ENCODE measurements around the gene IER5. TPM values are rescaled to one million over a fixed set of nuclear protein-coding genes. Genes with fewer than 3 reads are reported as not detected.

Gene IER5
- total RNA-seq, 1 donor from 2014 or later, result 44.3 TPM

DNA sequence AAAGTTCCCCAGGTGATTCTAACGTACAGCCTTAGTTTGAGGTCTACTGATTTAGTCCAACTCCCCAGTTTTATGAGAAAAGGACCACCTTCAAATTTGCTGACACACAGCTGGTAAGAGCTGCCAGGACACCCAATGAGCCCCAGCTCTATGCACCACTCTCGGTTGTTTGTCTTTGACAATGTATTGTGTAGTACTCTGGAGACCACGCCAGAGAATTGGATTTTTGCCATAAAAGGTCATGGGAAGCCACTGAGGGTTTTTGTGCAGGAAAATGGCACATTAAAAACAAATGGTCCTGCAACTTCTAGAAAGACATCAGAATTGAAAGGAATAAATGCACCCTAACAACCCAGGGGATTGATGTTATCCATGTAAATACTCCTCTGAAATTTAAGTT lies 7.1 kb upstream of the IER5 start:
- no peak overlapping the region for H3K4me3 Mint-ChIP-seq (ENCODE audit: low read depth)
- intact Hi-C loops (cut with micrococcal nuclease), result loop anchor here (10.0 kb wide), 1 partner anchor 927 kb away; the partner anchor contains the start of gene QSOX1
- peaks cover 6% of the 10 kb centered on the region for H3K27me3 Mint-ChIP-seq (ENCODE audit: low read depth)
- H3K9me3 Mint-ChIP-seq, result no peaks in the 10 kb centered on the region
- H3K36me3 Mint-ChIP-seq (ENCODE audit: low read depth), result no peaks in the 10 kb centered on the region
- H3K4me1 Mint-ChIP-seq (ENCODE audit: low read depth), result peaks cover 43% of the 10 kb centered on the region
- no peak for DNase-seq (ENCODE audit: low spot score)
- H3K27ac Mint-ChIP-seq, result no peak overlapping the region

DNA sequence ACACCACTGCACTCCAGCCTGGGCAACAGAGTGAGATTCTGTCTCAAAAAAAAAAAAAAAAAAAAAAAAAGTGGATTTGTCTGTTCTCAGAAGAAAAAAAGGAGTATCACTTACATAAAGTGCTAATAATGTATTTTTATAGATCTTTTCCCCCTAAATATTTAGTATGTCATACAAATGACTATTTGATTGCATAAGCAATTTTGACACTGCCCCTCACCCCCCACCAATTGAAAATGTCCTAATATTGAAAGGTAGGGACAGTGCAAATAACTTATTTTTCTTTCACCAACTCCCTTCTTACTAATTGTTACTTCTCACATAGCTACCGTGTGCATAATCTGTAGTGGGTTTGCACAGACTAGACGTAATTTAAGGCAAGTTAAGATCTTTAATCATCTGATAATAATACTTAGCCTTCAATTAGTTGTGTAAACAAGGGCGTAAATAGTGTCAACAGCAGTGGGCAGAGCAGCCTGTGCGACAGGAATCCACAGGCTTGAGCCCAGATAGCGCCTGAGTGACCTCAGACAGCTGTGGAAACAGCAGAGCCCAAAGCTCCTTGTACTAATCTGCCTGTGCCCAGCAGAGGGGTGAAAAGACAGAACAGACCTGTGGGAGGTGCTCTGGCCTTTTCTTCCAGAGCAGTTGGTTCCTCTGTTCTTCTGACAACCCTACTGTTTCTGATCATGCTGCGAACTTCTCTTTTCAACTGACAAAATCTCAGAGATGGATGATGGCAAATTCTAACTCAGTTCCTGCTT lies 4.5 kb upstream of the IER5 start:
- H3K36me3 Mint-ChIP-seq (ENCODE audit: low read depth), result peaks cover 3% of the 10 kb centered on the region
- peak; percentile 44 for DNase-seq (ENCODE audit: low spot score)
- H3K4me3 Mint-ChIP-seq (ENCODE audit: low read depth), result no peak overlapping the region
- peaks cover 47% of the 10 kb centered on the region for H3K4me1 Mint-ChIP-seq (ENCODE audit: low read depth)
- no peaks in the 10 kb centered on the region for H3K9me3 Mint-ChIP-seq
- no peaks in the 10 kb centered on the region for H3K27me3 Mint-ChIP-seq (ENCODE audit: low read depth)
- intact Hi-C loops (cut with micrococcal nuclease), result loop anchor here (1.0 to 10.0 kb wide), 3 partner anchors 58 to 929 kb away; partner anchors contain the start of gene QSOX1
- no peak overlapping the region for H3K27ac Mint-ChIP-seq

DNA sequence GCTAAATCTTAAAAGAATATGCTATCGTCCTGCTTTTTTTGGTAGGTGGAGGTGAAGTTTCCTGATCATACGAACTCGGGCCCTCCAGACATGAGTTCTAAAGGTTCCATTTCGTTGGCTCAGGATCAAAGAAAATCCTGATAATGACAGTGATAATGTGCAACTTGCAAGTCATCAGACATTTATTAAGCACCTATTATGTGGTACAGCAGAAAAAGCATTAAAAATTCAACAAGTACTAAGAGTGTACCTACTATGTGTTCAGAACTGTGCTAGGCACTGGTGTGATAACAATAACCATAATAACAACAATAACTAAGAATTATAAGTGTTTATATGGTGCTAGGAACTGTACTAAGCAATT lies 3.9 kb upstream of the IER5 start:
- no peak for DNase-seq (ENCODE audit: low spot score)
- Mint-ChIP-seq H3K4me1 (ENCODE audit: low read depth) (peaks cover 42% of the 10 kb centered on the region), H3K27ac (no peak overlapping the region), H3K9me3 (no peaks in the 10 kb centered on the region), H3K27me3 (ENCODE audit: low read depth) (no peaks in the 10 kb centered on the region), H3K4me3 (ENCODE audit: low read depth) (no peak overlapping the region), H3K36me3 (ENCODE audit: low read depth) (peaks cover 5% of the 10 kb centered on the region)
- intact Hi-C loops (cut with micrococcal nuclease), result loop anchor here (1.0 to 10.0 kb wide), 3 partner anchors 58 to 930 kb away; partner anchors contain the start of gene QSOX1

DNA sequence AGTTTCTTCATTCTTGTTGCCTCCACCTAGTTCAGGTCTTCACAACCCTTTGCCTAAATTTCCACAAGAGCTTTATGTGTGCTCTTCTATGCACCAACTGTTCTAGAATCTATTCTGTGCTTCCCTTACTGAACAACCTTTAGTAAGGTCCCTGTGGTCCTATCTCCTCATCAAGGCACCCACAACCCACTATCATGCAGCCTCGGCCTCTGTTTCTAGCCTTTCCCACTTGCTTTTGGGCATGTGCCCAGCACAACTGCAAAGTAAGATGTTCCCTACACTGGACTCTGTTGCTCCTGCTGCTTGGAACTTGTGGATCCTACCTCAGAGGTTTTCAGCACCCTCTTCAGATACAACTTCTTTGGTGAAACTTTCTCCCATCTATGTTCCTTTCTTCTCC lies 2.4 kb upstream of the IER5 start:
- intact Hi-C loops (cut with micrococcal nuclease), result loop anchor here (10.0 kb wide), 1 partner anchor 931 kb away; the partner anchor contains the start of gene QSOX1
- peaks cover 31% of the 10 kb centered on the region for H3K4me1 Mint-ChIP-seq (ENCODE audit: low read depth)
- no peak overlapping the region for H3K4me3 Mint-ChIP-seq (ENCODE audit: low read depth)
- no peak overlapping the region for H3K27ac Mint-ChIP-seq
- DNase-seq (ENCODE audit: low spot score), result no peak
- H3K36me3 Mint-ChIP-seq (ENCODE audit: low read depth), result peaks cover 20% of the 10 kb centered on the region
- H3K9me3 Mint-ChIP-seq, result no peaks in the 10 kb centered on the region
- H3K27me3 Mint-ChIP-seq (ENCODE audit: low read depth), result no peaks in the 10 kb centered on the region

DNA sequence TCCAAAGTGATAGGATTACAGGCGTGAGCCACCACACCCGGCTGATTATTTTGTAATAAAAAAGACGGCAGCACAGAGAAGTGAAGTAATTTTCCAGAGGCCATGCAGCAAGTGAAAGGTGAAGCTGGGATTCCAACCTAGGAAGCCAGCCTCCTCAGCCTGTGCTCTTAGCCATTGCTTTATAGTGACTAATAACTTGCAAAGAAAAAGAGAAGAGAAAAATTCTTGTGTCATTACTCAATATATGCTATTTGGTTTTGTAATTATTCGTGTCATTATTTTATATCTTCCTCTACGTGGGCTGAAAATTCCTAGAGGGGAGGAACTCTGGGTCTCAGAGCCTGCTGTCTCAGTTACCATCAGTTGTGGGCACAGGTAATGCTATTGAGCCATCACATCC lies 1.6 kb upstream of the IER5 start:
- no peaks in the 10 kb centered on the region for H3K9me3 Mint-ChIP-seq
- no peak overlapping the region for H3K4me3 Mint-ChIP-seq (ENCODE audit: low read depth)
- DNase-seq (ENCODE audit: low spot score), result no peak
- H3K4me1 Mint-ChIP-seq (ENCODE audit: low read depth), result peaks cover 35% of the 10 kb centered on the region
- intact Hi-C loops (cut with micrococcal nuclease), result loop anchor here (10.0 kb wide), 1 partner anchor 932 kb away; the partner anchor contains the start of gene QSOX1
- H3K27ac Mint-ChIP-seq, result peak overlapping the region; percentile 65
- H3K36me3 Mint-ChIP-seq (ENCODE audit: low read depth), result peaks cover 28% of the 10 kb centered on the region
- no peaks in the 10 kb centered on the region for H3K27me3 Mint-ChIP-seq (ENCODE audit: low read depth)

DNA sequence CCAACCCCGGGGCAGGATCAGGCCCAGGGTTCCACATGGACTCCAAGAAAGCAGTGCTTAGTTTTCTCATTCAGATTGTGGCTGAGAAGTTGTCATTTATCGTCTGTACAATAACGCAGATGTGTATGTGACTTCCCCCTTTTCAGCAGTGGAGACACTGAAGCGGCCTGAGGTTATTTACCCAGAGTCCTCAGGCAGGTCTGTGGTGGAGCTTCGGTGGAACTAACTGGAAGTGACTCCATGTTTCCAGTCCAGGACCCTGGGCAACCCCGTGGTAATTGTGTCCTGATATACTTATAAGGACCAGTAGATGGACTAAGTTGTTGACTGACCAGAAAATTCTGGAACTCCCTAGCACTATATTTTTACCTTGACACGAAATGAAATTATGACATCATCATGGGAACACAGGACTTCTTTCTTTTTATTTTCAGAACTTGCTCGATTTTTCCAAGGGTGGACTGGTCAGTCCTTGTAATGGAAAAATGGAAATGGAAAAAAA lies 1.0 kb upstream of the IER5 start:
- Mint-ChIP-seq H3K27me3 (ENCODE audit: low read depth) (no peaks in the 10 kb centered on the region), H3K27ac (peak overlapping the region; percentile 65), H3K36me3 (ENCODE audit: low read depth) (peaks cover 34% of the 10 kb centered on the region), H3K9me3 (no peaks in the 10 kb centered on the region), H3K4me1 (ENCODE audit: low read depth) (peaks cover 38% of the 10 kb centered on the region), H3K4me3 (ENCODE audit: low read depth) (peak overlapping the region; percentile 95)
- DNase-seq (ENCODE audit: low spot score), result no peak
- intact Hi-C loops (cut with micrococcal nuclease), result loop anchor here (10.0 kb wide), 1 partner anchor 933 kb away; the partner anchor contains the start of gene QSOX1

DNA sequence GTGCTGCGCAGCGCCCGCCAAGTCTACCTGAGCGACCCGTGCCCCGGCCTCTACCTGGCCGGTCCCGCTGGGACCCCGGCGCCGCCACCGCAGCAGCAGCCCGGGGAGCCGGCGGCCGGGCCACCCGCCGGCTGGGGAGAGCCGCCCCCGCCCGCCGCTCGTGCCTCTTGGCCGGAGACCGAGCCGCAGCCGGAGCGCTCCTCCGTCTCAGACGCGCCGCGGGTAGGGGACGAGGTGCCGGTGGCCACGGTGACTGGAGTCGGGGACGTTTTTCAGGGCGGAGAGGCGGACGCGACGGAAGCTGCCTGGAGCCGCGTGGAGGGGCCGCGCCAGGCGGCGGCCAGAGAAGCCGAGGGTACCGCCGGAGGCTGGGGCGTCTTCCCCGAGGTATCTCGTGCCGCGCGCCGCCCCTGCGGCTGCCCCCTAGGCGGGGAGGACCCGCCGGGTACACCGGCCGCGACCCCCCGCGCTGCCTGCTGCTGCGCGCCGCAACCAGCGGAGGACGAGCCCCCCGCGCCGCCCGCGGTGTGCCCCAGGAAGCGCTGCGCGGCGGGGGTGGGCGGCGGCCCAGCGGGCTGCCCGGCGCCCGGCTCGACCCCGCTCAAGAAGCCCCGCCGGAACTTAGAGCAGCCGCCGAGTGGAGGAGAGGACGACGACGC lies 646 bp downstream of the IER5 start:
- intact Hi-C loops (cut with micrococcal nuclease), result loop anchor here (2.0 to 10.0 kb wide), 3 partner anchors 56 to 934 kb away; partner anchors contain the start of genes MR1 and QSOX1
- peak; percentile 43 for DNase-seq (ENCODE audit: low spot score)
- Mint-ChIP-seq H3K4me3 (ENCODE audit: low read depth) (peak overlapping the region; percentile 98), H3K27ac (peak overlapping the region; percentile 99), H3K9me3 (no peaks in the 10 kb centered on the region), H3K36me3 (ENCODE audit: low read depth) (peaks cover 49% of the 10 kb centered on the region), H3K4me1 (ENCODE audit: low read depth) (peaks cover 43% of the 10 kb centered on the region), H3K27me3 (ENCODE audit: low read depth) (no peaks in the 10 kb centered on the region)

DNA sequence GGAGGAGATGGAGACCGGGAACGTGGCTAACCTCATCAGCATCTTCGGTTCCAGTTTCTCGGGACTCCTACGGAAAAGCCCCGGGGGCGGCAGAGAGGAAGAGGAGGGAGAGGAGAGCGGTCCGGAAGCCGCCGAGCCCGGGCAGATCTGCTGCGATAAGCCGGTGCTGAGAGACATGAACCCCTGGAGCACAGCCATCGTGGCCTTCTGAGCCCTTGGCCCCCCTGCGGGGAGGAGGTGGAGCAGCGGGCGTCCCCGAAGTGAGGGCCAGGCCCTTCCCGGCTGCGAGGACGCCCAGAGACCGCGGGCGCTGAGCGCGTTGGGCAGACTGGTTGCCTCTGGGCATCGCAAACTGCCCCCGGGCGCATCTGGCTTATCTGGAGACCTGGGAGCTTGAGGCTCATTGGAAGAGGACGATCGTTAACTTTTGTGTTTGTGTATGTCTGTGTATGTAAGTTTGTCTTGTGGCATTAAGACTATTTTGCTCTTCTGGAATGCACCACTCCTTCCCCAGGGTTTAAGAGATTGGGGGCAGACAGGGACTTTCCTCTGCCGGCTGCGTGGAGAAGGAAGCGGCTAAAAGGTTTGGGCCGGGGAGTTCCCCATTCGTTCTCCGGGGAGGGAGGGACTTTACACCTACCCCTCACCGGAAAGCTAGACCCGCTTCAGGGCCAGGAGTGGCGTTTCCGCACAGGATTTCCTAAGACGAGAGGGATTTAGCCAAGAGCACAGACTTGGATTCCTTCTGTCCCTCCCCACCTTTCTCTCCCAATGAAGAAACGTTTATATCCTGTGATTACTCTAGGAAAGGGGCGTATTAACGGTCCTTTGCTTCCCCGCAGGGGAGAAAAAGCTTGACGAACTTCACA lies 1.4 kb downstream of the IER5 start:
- H3K9me3 Mint-ChIP-seq, result no peaks in the 10 kb centered on the region
- H3K4me3 Mint-ChIP-seq (ENCODE audit: low read depth), result peak overlapping the region; percentile 98
- H3K36me3 Mint-ChIP-seq (ENCODE audit: low read depth), result peaks cover 57% of the 10 kb centered on the region
- peak; percentile 68 for DNase-seq (ENCODE audit: low spot score)
- H3K27me3 Mint-ChIP-seq (ENCODE audit: low read depth), result no peaks in the 10 kb centered on the region
- intact Hi-C loops (cut with micrococcal nuclease), result loop anchor here (1.0 to 10.0 kb wide), 6 partner anchors 9 to 935 kb away; partner anchors contain the start of genes MR1 and QSOX1
- H3K27ac Mint-ChIP-seq, result peak overlapping the region; percentile 99
- H3K4me1 Mint-ChIP-seq (ENCODE audit: low read depth), result peaks cover 42% of the 10 kb centered on the region

DNA sequence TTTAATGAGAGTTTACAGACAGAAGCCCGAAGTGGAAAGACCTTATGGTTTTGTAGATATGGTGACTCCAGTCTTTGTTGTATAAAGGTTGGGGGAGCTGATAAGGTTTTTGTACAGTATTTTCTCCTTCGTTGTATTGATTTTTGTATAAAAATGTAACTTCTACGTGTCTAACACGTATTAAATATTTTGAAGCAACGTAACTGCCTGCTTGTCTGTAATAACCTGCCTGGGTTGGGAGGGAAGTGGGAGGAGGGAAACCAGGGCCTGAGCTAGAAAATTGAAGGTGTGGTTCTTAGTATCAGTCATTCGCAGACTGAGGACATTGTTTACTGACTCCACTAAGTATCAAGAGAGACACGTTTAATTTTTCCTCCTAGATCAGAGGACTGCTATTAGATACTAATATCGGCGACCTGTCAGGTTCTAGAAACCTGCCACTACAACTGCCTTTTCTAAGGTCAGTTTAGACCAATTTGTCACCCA lies 2.2 kb downstream of the IER5 start:
- peak overlapping the region; percentile 98 for H3K4me3 Mint-ChIP-seq (ENCODE audit: low read depth)
- no peaks in the 10 kb centered on the region for H3K27me3 Mint-ChIP-seq (ENCODE audit: low read depth)
- peak; percentile 39 for DNase-seq (ENCODE audit: low spot score)
- peaks cover 63% of the 10 kb centered on the region for H3K36me3 Mint-ChIP-seq (ENCODE audit: low read depth)
- H3K4me1 Mint-ChIP-seq (ENCODE audit: low read depth), result peaks cover 40% of the 10 kb centered on the region
- H3K27ac Mint-ChIP-seq, result peak overlapping the region; percentile 99
- H3K9me3 Mint-ChIP-seq, result no peaks in the 10 kb centered on the region
- intact Hi-C loops (cut with micrococcal nuclease), result loop anchor here (1.0 kb wide), 3 partner anchors 9 to 51 kb away; no protein-coding TSS in a partner anchor

DNA sequence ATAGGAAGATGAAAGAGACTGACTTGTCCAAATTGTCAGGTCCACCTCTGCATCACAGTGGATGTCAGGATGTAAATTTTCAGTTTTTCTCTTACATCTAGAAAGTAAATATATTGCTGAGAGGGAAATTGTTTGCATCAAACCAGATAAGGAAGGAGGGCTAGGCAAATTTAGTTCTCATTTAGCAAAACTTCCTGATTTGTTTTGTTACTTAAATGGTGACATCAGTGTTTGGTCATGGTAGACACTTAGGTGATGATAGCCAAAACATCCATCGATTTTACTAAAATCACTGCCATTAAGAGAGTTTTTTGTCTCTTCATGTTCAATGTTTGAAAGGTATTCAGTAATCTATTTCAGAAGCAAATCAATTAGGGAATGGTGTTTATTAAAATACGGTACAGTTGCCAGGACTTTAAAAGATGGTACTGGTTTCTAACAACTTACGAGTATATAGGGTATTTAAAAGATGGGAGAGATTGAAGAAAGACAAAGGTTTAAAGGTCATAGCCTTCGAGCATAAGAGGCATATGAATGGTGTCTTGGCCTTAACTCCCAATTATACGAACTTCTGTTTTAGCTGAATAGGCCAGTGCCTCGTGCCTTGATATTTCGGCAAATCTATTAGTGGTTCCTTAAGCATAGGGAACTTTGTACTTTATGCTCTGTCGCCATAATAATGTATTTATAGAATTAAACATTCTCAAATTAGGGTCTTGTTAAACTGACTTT lies 3.0 kb downstream of the IER5 start:
- Mint-ChIP-seq H3K36me3 (ENCODE audit: low read depth) (peaks cover 70% of the 10 kb centered on the region), H3K9me3 (no peaks in the 10 kb centered on the region), H3K27me3 (ENCODE audit: low read depth) (no peaks in the 10 kb centered on the region), H3K4me1 (ENCODE audit: low read depth) (peaks cover 43% of the 10 kb centered on the region), H3K27ac (no peak overlapping the region), H3K4me3 (ENCODE audit: low read depth) (peak overlapping the region; percentile 98)
- no peak for DNase-seq (ENCODE audit: low spot score)
- intact Hi-C loops (cut with micrococcal nuclease), result no loop called here

DNA sequence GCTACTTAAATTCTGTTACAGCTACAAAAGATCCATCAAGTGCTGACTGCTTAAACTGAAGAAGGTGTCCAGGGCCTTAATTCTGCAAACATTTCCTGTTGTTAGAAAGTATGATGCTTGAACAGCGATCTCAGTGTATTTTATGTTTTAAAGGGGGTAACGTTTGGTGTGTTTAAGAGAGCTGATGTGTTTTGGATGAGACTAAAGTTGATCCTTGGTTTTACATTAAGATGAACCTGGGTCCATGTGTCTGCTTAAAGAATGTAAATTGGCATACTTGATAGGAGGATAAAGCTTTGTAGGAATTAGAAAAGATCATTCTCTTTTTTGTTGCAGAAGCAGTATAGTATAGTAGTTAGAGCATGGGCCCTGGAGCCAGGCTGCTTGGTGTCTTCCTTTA lies 3.6 kb downstream of the IER5 start:
- Mint-ChIP-seq H3K36me3 (ENCODE audit: low read depth) (peaks cover 70% of the 10 kb centered on the region), H3K4me3 (ENCODE audit: low read depth) (peak overlapping the region; percentile 98), H3K9me3 (no peaks in the 10 kb centered on the region), H3K4me1 (ENCODE audit: low read depth) (peaks cover 47% of the 10 kb centered on the region), H3K27me3 (ENCODE audit: low read depth) (no peaks in the 10 kb centered on the region), H3K27ac (no peak overlapping the region)
- no peak for DNase-seq (ENCODE audit: low spot score)
- intact Hi-C loops (cut with micrococcal nuclease), result no loop called here
